Keratinocyte (primary cell): ENCODE data around the gene KIAA0930.

Experiments
- EZH2 ChIP-seq: IDR thresholded peaks from one replicate; pipeline ENCODE4 v1.6.1; 2012; ENCODE audit warnings: inconsistent platforms, mild to moderate bottlenecking, low read length, moderate library complexity
- TF ChIP-seq, protein P1 (sequence below), 3 experiments: IDR thresholded peaks in 1 of 3; conservative IDR thresholded peaks in 1 of 3; optimal IDR thresholded peaks in 1 of 3; 2 replicates in 2 of 3; 3 replicates in 1 of 3; pipeline versions ENCODE3 to v1.5.1; 2011; ENCODE audit warnings: low read length in 3 of 3, mild to moderate bottlenecking in 3 of 3, moderate library complexity in 2 of 3, control low read depth in 1 of 3, inconsistent platforms in 1 of 3; ENCODE audit not compliant: insufficient read depth in 2 of 3; ENCODE audit errors: extremely low read depth in 1 of 3

DNA sequence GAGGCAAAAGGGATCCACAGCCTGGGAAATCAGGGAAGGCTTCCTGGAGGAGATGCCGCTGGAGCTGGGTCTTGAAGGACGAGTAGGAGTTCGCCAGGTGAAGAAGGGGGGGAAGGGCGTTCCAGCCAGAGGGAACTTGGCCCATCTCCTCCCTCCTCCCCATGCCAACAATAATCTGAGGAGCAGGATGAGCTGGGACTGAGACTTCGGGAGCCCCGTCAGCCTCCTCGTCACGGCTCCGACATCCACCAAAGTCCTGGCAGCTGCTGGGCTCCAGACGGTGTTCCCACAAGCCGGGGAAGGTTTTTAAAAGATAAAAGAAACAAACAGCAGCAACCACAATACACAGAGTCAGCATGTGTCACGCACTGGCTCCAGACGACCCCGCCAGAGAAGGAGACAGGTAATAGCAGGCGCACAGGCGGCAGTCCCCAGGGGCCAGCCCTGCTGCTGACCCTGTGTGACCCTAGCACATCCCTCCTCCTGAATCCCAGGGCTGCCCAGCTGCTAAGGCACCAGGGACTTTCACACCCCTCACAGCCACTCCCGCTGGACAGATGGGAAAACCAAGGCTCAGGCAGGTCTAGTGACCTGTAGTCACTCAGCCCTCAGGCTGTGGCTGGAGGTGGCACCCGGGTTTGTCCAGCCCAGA, 39.7 kb downstream of the KIAA0930 start:
- TF ChIP-seq, protein P1, sequence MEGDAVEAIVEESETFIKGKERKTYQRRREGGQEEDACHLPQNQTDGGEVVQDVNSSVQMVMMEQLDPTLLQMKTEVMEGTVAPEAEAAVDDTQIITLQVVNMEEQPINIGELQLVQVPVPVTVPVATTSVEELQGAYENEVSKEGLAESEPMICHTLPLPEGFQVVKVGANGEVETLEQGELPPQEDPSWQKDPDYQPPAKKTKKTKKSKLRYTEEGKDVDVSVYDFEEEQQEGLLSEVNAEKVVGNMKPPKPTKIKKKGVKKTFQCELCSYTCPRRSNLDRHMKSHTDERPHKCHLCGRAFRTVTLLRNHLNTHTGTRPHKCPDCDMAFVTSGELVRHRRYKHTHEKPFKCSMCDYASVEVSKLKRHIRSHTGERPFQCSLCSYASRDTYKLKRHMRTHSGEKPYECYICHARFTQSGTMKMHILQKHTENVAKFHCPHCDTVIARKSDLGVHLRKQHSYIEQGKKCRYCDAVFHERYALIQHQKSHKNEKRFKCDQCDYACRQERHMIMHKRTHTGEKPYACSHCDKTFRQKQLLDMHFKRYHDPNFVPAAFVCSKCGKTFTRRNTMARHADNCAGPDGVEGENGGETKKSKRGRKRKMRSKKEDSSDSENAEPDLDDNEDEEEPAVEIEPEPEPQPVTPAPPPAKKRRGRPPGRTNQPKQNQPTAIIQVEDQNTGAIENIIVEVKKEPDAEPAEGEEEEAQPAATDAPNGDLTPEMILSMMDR (optimal IDR thresholded peaks at IDR 0.05 in 1 of 3, IDR thresholded peaks at IDR 0.05 in 1 of 3, conservative IDR thresholded peaks at IDR 0.05 in 1 of 3; ENCODE audit: extremely low read depth in 1 of 3, insufficient read depth in 2 of 3, low read length in 3 of 3): no peak
- TF ChIP-seq EZH2: no peak
